ENCODE data around the gene GJA4. TPM values are rescaled to one million over a fixed set of nuclear protein-coding genes. Genes with fewer than 3 reads are reported as not detected.

The GJA4 gene
- total and polyA plus RNA-seq, 4 donors = 6.4 to 28.9 (median 19.3) TPM

DNA sequence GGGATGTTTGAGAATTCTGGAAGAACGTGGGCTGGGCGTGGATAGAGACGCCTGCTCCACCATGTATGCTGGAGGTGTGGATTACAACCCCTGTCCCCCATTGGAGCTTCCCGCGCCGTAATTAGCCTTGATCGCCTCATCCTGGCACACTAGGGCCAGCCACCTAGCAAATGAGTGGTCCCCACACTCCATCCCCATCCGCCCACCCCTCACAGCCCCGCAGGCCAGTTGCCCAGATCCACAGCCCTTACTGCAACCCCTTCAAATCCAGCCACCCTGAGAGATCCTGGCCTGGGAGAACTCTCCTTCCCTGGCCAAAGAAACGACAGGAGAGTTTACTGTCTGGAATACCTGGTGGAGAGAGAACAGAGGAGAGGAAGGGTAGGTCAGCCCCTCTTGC, 375 bp upstream of the GJA4 start:
- Histone ChIP-seq H3K4me1 (ENCODE audit: control insufficient read depth in 5 of 5, insufficient read depth in 5 of 5, low read length in 5 of 5) (peaks cover 0 to 9% (median 0%) of the 10 kb centered on the region in 5 donors), H3K9me3 (ENCODE audit: control insufficient read depth in 4 of 4, insufficient read depth in 3 of 4, low read length in 3 of 4) (no peaks in the 10 kb centered on the region), H3K27me3 (ENCODE audit: control insufficient read depth in 3 of 3, insufficient read depth in 3 of 3, low read length in 2 of 3) (peaks cover 0 to 14% (median 0%) of the 10 kb centered on the region in 3 donors), H3K27ac (ENCODE audit: low read depth in 1 of 2, low read length in 1 of 2) (peak overlapping the region in 1 of 2 donors; percentile 34), H3K4me3 (no peak overlapping the region), H3K36me3 (ENCODE audit: control insufficient read depth in 4 of 4, insufficient read depth in 4 of 4, low read length in 4 of 4) (peaks cover 0 to 2% (median 0%) of the 10 kb centered on the region in 4 donors), H3K9ac (ENCODE audit: insufficient read depth in 1 of 2, low read length in 2 of 2) (no peak overlapping the region)
- ATAC-seq (ENCODE audit: insufficient read depth, low FRiP score) (no peak), DNase-seq (no peak)
- 56 to 59% methylated on average over 10 of the region's 10 CpGs for WGBS, 2 donors
- TF ChIP-seq, protein P1, sequence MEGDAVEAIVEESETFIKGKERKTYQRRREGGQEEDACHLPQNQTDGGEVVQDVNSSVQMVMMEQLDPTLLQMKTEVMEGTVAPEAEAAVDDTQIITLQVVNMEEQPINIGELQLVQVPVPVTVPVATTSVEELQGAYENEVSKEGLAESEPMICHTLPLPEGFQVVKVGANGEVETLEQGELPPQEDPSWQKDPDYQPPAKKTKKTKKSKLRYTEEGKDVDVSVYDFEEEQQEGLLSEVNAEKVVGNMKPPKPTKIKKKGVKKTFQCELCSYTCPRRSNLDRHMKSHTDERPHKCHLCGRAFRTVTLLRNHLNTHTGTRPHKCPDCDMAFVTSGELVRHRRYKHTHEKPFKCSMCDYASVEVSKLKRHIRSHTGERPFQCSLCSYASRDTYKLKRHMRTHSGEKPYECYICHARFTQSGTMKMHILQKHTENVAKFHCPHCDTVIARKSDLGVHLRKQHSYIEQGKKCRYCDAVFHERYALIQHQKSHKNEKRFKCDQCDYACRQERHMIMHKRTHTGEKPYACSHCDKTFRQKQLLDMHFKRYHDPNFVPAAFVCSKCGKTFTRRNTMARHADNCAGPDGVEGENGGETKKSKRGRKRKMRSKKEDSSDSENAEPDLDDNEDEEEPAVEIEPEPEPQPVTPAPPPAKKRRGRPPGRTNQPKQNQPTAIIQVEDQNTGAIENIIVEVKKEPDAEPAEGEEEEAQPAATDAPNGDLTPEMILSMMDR (IDR thresholded peaks at IDR 0.05; ENCODE audit: control extremely low read depth, extremely low read depth) = no peak

DNA sequence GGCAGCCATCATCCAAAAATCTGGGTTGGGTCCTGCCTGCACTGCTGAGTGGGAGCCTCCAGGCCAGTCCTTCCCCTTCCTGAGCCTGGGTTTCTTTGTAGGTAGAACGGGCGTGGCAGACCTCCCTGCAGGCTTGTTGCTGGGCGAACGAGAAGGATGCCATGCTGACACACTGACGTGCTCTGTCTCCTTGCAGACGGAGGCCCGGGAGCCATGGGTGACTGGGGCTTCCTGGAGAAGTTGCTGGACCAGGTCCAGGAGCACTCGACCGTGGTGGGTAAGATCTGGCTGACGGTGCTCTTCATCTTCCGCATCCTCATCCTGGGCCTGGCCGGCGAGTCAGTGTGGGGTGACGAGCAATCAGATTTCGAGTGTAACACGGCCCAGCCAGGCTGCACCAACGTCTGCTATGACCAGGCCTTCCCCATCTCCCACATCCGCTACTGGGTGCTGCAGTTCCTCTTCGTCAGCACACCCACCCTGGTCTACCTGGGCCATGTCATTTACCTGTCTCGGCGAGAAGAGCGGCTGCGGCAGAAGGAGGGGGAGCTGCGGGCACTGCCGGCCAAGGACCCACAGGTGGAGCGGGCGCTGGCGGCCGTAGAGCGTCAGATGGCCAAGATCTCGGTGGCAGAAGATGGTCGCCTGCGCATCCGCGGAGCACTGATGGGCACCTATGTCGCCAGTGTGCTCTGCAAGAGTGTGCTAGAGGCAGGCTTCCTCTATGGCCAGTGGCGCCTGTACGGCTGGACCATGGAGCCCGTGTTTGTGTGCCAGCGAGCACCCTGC, 1.4 kb downstream of the GJA4 start:
- TF ChIP-seq, protein P1 (IDR thresholded peaks at IDR 0.05; ENCODE audit: control extremely low read depth, extremely low read depth) = no peak
- Histone ChIP-seq H3K27ac (ENCODE audit: low read depth in 1 of 2, low read length in 1 of 2) (peak overlapping the region; percentile 8 to 13), H3K4me1 (ENCODE audit: control insufficient read depth in 5 of 5, insufficient read depth in 5 of 5, low read length in 5 of 5) (peaks cover 0 to 7% (median 0%) of the 10 kb centered on the region in 5 donors), H3K9me3 (ENCODE audit: control insufficient read depth in 4 of 4, insufficient read depth in 3 of 4, low read length in 3 of 4) (no peaks in the 10 kb centered on the region), H3K9ac (ENCODE audit: insufficient read depth in 1 of 2, low read length in 2 of 2) (no peak overlapping the region), H3K4me3 (peak overlapping the region; percentile 25), H3K36me3 (ENCODE audit: control insufficient read depth in 4 of 4, insufficient read depth in 4 of 4, low read length in 4 of 4) (peaks cover 0 to 2% (median 0%) of the 10 kb centered on the region in 4 donors), H3K27me3 (ENCODE audit: control insufficient read depth in 3 of 3, insufficient read depth in 3 of 3, low read length in 2 of 3) (peaks cover 0 to 14% (median 0%) of the 10 kb centered on the region in 3 donors)
- DNase-seq = no peak
- ATAC-seq (ENCODE audit: insufficient read depth, low FRiP score) = no peak
- 79 to 80% methylated on average over 40 of the region's 40 CpGs for WGBS, 2 donors

DNA sequence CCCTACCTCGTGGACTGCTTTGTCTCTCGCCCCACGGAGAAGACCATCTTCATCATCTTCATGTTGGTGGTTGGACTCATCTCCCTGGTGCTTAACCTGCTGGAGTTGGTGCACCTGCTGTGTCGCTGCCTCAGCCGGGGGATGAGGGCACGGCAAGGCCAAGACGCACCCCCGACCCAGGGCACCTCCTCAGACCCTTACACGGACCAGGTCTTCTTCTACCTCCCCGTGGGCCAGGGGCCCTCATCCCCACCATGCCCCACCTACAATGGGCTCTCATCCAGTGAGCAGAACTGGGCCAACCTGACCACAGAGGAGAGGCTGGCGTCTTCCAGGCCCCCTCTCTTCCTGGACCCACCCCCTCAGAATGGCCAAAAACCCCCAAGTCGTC, 2.0 kb downstream of the GJA4 start:
- peaks cover 0 to 7% (median 0%) of the 10 kb centered on the region in 5 donors for H3K4me1 ChIP-seq (ENCODE audit: control insufficient read depth in 5 of 5, insufficient read depth in 5 of 5, low read length in 5 of 5)
- peaks cover 0 to 2% (median 0%) of the 10 kb centered on the region in 4 donors for H3K36me3 ChIP-seq (ENCODE audit: control insufficient read depth in 4 of 4, insufficient read depth in 4 of 4, low read length in 4 of 4)
- H3K9me3 ChIP-seq (ENCODE audit: control insufficient read depth in 4 of 4, insufficient read depth in 3 of 4, low read length in 3 of 4) = no peaks in the 10 kb centered on the region
- no peak overlapping the region for H3K4me3 ChIP-seq
- ATAC-seq (ENCODE audit: insufficient read depth, low FRiP score) (no peak), DNase-seq (no peak)
- H3K9ac ChIP-seq (ENCODE audit: insufficient read depth in 1 of 2, low read length in 2 of 2) = no peak overlapping the region
- H3K27ac ChIP-seq (ENCODE audit: low read depth in 1 of 2, low read length in 1 of 2) = no peak overlapping the region
- TF ChIP-seq, protein P1 (IDR thresholded peaks at IDR 0.05; ENCODE audit: control extremely low read depth, extremely low read depth) = no peak
- WGBS, 2 donors = 82 to 87% methylated on average over 12 of the region's 12 CpGs
- H3K27me3 ChIP-seq (ENCODE audit: control insufficient read depth in 3 of 3, insufficient read depth in 3 of 3, low read length in 2 of 3) = peaks cover 0 to 14% (median 0%) of the 10 kb centered on the region in 3 donors
